T47D (cell line): Measurements from ENCODE around the gene FRK.

ENCODE experiments used
- DNase-seq, 2 experiments: peaks; one replicate each; pipeline versions ENCODE4 v3.0.0 to v3.0.0-alpha.2; 2011 to 2012; ENCODE audit warnings: low read depth in 1 of 2, low spot score in 1 of 2
- JUND ChIP-seq: IDR thresholded peaks from 2 replicates; pipeline ENCODE4 v1.6.1; 2012; ENCODE audit warnings: low read depth
- in situ Hi-C: cut with HindIII; loops from 2 replicates; pipeline ENCODE4 v1.10.0; 2016; ENCODE audit warnings: low sequenced_read_pairs, low pct_unique_long_range_greater_than_20kb

Gene FRK

GRCh38 chr6:116040993-116041392 is 19.7 kb downstream of the FRK start:
- in situ Hi-C loops, result no loop called here
- TF ChIP-seq JUND, result no peak
- no peak for DNase-seq

DNA sequence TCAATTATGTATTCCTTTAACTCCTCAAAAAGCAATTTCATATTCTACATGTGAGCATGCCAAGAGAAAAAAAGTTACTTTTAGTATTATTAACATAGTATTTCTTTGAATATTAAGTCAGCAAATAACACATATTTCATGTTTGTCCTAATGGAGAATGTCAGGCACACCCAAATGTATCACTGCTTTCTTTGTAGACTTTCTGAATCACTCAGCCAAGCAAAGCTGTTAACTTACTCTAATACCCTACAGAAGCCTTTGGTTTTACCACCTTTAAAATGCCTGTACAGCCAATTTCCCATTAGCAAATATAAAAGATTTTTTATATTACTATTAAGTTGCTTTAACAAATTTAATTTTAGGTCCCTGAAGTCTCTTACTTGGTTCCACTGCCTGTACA is 23.8 kb downstream of the FRK start:
- TF ChIP-seq JUND, result no peak
- in situ Hi-C loops, result no loop called here
- DNase-seq, result no peak

- no peak for DNase-seq
- in situ Hi-C loops, result no loop called here
- no peak for TF ChIP-seq JUND
These were observed 24.5 kb downstream of the FRK start for GRCh38 chr6:116036075-116036773.

DNA sequence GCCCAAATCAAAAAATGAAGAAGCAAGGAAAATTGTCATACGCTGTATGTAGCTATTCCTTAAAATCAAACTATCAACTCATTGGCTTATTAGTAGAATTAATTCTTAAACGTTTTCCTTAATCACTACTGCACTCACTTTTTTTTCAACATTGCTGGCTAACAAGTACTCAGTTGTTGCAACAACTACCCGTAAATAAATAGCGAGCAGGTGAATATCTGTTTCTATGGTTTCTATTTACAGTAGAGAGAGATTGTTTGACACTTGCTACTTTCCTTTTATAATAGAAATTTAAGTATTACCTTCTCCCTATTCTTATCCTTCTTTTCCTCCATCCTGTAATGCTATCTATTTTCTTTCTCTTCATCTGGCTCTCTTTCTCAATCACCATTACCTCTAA is 25.1 kb downstream of the FRK start:
- TF ChIP-seq JUND, result no peak
- no peak for DNase-seq
- in situ Hi-C loops, result no loop called here

- in situ Hi-C loops, result no loop called here
- no peak for DNase-seq
- TF ChIP-seq JUND, result no peak
These were observed 26.4 kb downstream of the FRK start for GRCh38 chr6:116034327-116034726.

- DNase-seq, result no peak
- in situ Hi-C loops, result no loop called here
- no peak for TF ChIP-seq JUND
These were observed 26.9 kb downstream of the FRK start for GRCh38 chr6:116033687-116034303.

DNA sequence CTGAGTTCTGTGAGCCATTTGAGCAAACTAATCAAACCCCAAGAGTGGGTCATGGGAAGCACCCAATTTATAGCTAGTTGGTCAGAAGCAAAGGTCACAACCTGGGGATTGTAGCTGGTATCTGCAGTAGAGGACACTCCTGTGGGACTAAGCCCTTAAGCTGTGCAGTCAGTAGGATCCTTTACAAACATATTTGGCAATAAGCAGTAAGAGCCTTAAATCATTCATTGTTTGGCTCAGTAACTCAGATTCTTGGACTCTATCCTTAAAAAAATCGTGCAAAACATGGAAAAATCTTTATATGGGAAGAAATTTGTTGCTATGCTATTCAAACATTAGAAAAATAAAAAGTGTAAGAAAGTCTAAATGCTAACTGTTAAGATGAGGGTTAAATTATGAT is 29.9 kb downstream of the FRK start:
- TF ChIP-seq JUND, result no peak
- no peak for DNase-seq
- in situ Hi-C loops, result no loop called here

- no peak for DNase-seq
- in situ Hi-C loops, result no loop called here
- TF ChIP-seq JUND, result no peak
These were observed 31.2 kb downstream of the FRK start for GRCh38 chr6:116029535-116029934.

GRCh38 chr6:116028233-116028632 is 32.5 kb downstream of the FRK start:
- no peak for TF ChIP-seq JUND
- no peak for DNase-seq
- in situ Hi-C loops, result no loop called here

DNA sequence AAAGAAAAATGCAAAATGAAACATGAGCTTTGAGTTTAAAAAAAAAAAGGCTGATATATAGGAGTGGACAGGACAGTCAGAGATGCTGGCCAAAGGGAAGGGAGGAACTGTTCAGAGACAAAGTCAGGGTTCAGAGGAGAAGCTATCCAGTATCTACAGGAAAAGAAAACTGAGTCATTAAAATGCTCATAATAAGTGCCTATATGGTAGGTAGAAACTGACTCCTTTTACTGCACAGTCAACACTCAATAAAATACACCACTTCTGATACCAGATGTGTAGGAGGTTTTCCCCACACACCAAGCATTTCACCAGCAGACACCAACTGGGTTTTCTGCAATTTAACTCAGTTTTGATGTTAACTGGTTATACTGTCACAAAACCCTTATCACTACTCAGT is 32.9 kb downstream of the FRK start:
- DNase-seq, result no peak
- in situ Hi-C loops, result no loop called here
- TF ChIP-seq JUND, result no peak

DNA sequence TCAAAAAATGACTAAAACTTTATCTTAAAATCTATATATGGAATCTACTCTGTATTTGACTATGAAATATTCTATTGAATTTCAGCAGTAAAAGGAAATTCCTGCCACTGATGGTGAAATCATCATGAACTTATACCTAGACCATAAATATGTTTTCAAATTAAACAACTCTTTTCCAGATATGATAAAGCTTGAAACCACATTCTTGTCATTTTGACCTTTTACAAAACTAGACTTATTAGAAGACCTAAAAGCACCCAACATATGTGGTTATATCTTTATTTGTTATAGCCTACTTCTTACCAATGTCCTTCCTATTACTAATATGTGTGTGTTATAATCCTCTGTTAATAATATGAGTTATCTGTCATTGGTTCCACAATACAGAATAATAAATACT is 35.3 kb downstream of the FRK start:
- TF ChIP-seq JUND, result no peak

DNA sequence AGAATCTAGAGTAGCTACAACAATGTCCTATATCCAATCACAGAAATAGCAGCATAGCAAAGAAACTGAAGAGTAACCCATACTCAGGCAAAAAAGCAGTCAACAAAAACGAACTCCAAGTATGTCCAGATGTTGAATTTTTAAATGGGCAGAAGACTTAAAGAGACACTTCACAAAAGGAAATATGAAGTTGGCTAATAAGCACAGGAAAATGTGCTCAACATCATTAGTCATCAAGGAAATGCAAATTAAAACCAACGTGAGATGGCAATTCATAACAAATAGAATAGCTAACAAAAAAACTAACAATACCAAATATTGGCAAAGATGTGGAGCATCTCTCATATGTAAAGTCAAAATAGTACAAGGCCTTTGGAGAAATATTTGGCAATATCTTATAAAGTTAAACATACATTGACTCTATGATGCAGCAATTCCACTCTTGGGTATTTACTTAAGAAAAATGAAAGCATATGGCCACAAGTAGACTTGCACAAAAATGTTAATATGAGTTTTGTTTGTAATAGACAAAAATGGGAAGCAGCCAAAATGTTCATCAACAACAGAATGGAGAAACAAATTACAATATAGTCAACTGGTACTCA is 37.7 kb downstream of the FRK start:
- in situ Hi-C loops, result no loop called here
- no peak for DNase-seq

More for the DNA sequence above, 35.3 kb downstream of the FRK start:
- in situ Hi-C loops, result no loop called here
- DNase-seq, result no peak

DNA sequence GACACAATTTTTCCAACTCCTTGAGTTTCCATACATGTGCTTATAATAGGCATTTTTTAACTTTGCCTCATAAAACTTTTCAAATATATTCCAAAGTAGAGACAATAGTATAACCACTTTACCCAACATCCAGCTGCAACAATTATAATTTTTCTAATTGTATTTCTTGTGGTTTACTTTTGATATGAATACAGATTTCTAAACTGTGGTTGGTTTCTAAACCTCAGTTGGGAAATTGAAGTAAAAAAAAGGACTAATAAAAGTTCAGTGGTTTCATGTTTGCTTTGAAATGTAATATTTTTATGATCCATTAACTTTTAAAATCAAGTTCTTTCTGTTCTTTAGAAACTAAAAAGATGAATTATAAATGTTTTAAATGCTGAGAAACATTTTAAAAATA is 40.0 kb downstream of the FRK start:
- TF ChIP-seq JUND, result no peak
- no peak for DNase-seq
- in situ Hi-C loops, result no loop called here

More for the DNA sequence above, 37.7 kb downstream of the FRK start:
- no peak for TF ChIP-seq JUND
